HepG2 (cell line): ENCODE data around the gene SYT1. TPM values are rescaled to one million over a fixed set of nuclear protein-coding genes. Genes with fewer than 3 reads are reported as not detected.

ENCODE experiments used
- ATAC-seq: fragments of 200-7000 bp; cut with Tn5 transposase; 3 replicates; pipeline ENCODE4 v1.9.1; 2020; ENCODE audit warnings: mild to moderate bottlenecking, moderate library complexity
- BruUV-seq: library from RNA; stranded (reverse); fragments of 400-500 nt; replicated peaks from 2 replicates; lab custom pipeline; 2021; lab: Mats Ljungman, UMichigan
- CTCF ChIA-PET: fragments of 300-600 bp; formaldehyde crosslinking; extraction: SDS; loops from one replicate; lab custom pipeline; 2021; ENCODE audit warnings: low total read pairs, inconsistent platforms, low intra/inter-chr PET ratio; lab: Yijun Ruan, JAX
- POLR2A ChIA-PET: fragments of 350-600 bp; sonication (Branson Sonifier 250); formaldehyde crosslinking; loops from one replicate; lab custom pipeline; 2020; ENCODE audit warnings: antibody characterized with exemption, inconsistent platforms; lab: Yijun Ruan, JAX
- DNase-seq: peaks from one replicate; pipeline ENCODE4 v3.0.0-alpha.2; 2015; ENCODE audit warnings: low spot score
- FAIRE-seq: peaks from 3 replicates; lab custom pipeline; 2011; peaks lifted over from hg19 to GRCh38; lab: Jason Lieb, UNC
- H2AFZ ChIP-seq: one replicate; pipeline ENCODE4 v1.6.1; 2011; ENCODE audit warnings: low read length, inconsistent platforms
- H3K27ac ChIP-seq: fragments of 300-600 bp; 3 replicates; pipeline ENCODE4 v1.8.0; 2011; ENCODE audit warnings: mixed run types, mild to moderate bottlenecking, mixed read lengths, low read length, inconsistent platforms; ENCODE audit not compliant: insufficient read depth; ENCODE audit errors: extremely low read length
- H3K27me3 ChIP-seq, 2 experiments: fragments of 200-600 bp in 1 of 2; 2 replicates in 1 of 2; 3 replicates in 1 of 2; pipeline versions ENCODE4 v1.6.0 to v1.8.0; 2011; ENCODE audit warnings: low read length in 2 of 2, mild to moderate bottlenecking in 2 of 2, moderate library complexity in 2 of 2, inconsistent platforms in 1 of 2; ENCODE audit not compliant: insufficient read depth in 2 of 2, control insufficient read depth in 1 of 2
- H3K36me3 ChIP-seq, 2 experiments: fragments of 200-600 bp in 1 of 2; replicated peaks in 1 of 2; 2 replicates in 1 of 2; 3 replicates in 1 of 2; pipeline versions ENCODE4 v1.5.1 to v1.8.0; 2011; ENCODE audit warnings: low read length in 2 of 2, inconsistent platforms in 1 of 2; ENCODE audit not compliant: insufficient read depth in 2 of 2, control insufficient read depth in 1 of 2
- H3K4me1 ChIP-seq: 2 replicates; pipeline ENCODE4 v1.5.1; 2012; ENCODE audit warnings: low read length, inconsistent platforms; ENCODE audit not compliant: insufficient read depth
- H3K4me2 ChIP-seq: 2 replicates; pipeline ENCODE4 v1.6.0; 2011; ENCODE audit warnings: low read depth, low read length, inconsistent platforms
- H3K4me3 ChIP-seq, 3 experiments: fragments of 200-600 bp in 1 of 3; sonication (generic), shearing (Covaris generic) in 1 of 3; replicated peaks in 1 of 3; 2 replicates each; pipeline ENCODE4 v1.5.1; 2011 to 2016; ENCODE audit warnings: low read length in 3 of 3, inconsistent platforms in 2 of 3, low read depth in 2 of 3, mild to moderate bottlenecking in 2 of 3, control low read depth in 1 of 3, mixed read lengths in 1 of 3; ENCODE audit not compliant: insufficient read depth in 1 of 3
- H3K79me2 ChIP-seq: one replicate; pipeline ENCODE4 v1.6.1; 2011; ENCODE audit warnings: low read length, inconsistent platforms; ENCODE audit not compliant: insufficient read depth
- H3K9ac ChIP-seq: 2 replicates; pipeline ENCODE4 v1.6.0; 2011; ENCODE audit warnings: mild to moderate bottlenecking, low read depth, low read length, inconsistent platforms; ENCODE audit not compliant: insufficient read depth
- H3K9me3 ChIP-seq: 2 replicates; pipeline ENCODE4 v1.5.1; 2012; ENCODE audit warnings: mild to moderate bottlenecking, low read length
- H4K20me1 ChIP-seq: 2 replicates; pipeline ENCODE4 v1.6.0; 2011; ENCODE audit warnings: inconsistent platforms, mild to moderate bottlenecking, low read length, moderate library complexity; ENCODE audit not compliant: insufficient read depth
- ARNT2 ChIP-seq: sonication (generic); formaldehyde crosslinking; IDR thresholded peaks from 2 replicates; pipeline ENCODE4 v1.8.0; 2022; ENCODE audit warnings: mild to moderate bottlenecking, low read depth, missing genetic modification reagents, moderate library complexity
- CREB1 ChIP-seq, 2 experiments: fragments of 450-650 bp in 1 of 2; IDR thresholded peaks; 2 replicates each; pipeline ENCODE4 v1.6.1; 2016 to 2017; ENCODE audit warnings: control low read depth in 1 of 2, mild to moderate bottlenecking in 1 of 2, missing compliant biosample characterization in 1 of 2, missing genetic modification characterization in 1 of 2
- ZNF782 ChIP-seq: sonication (generic); formaldehyde crosslinking; IDR thresholded peaks from 2 replicates; pipeline ENCODE4 v1.4.0; 2020; ENCODE audit warnings: missing genetic modification reagents, mild to moderate bottlenecking, borderline replicate concordance
- WGBS: methylation state at CpG from one replicate; pipeline ENCODE4 v1.1.6; 2017; ENCODE audit warnings: low lambda C conversion rate; 5-methylcytosine and 5-hydroxymethylcytosine counted together
- in situ Hi-C: cut with HindIII; loops from 2 replicates; pipeline ENCODE4 v1.10.0; 2017; ENCODE audit warnings: low pct_unique_long_range_greater_than_20kb; ENCODE audit not compliant: extremely low pct_ligation_motif_present
- intact Hi-C: fragments of 100-400 bp; cut with micrococcal nuclease; formaldehyde crosslinking; loops from one replicate; pipeline ENCODE4 v1.10.0; 2022; ENCODE audit not compliant: unreplicated experiment
- polyA plus RNA-seq, 8 experiments: library from polyadenylated mRNA; depleted of rRNA in 3 of 8; stranded (reverse) in 7 of 8; unstranded in 1 of 8; fragments of >200 nt; fragmentation: Illumina TruSeq in 4 of 8; extraction: Trizol in 4 of 8; gene quantifications; 2 replicates each; pipeline versions ENCODE4 v1.2.1 to v1.2.3, GENCODE V29; 2011 to 2016; ENCODE audit warnings: low read depth in 4 of 8, missing spikeins in 1 of 8, mixed read lengths in 1 of 8; ENCODE audit not compliant: insufficient read depth in 1 of 8
- total RNA-seq, 5 experiments: library from RNA; depleted of rRNA; stranded (reverse); fragments of >200 nt; fragmentation: Illumina TruSeq; extraction: Trizol; gene quantifications; 2 replicates each; pipeline ENCODE4 v1.2.3, GENCODE V29; 2016; ENCODE audit warnings: low read depth in 1 of 5
- TF ChIP-seq, protein P1 (sequence below): conservative IDR thresholded peaks from 2 replicates; pipeline ENCODE4 v1.6.1; 2018; ENCODE audit warnings: missing genetic modification reagents

The SYT1 gene
- total and polyA plus RNA-seq, 2 of the 13 experiments (the other 11 are each of a cell fraction or from before 2014, with no cell fraction given) = not detected

DNA sequence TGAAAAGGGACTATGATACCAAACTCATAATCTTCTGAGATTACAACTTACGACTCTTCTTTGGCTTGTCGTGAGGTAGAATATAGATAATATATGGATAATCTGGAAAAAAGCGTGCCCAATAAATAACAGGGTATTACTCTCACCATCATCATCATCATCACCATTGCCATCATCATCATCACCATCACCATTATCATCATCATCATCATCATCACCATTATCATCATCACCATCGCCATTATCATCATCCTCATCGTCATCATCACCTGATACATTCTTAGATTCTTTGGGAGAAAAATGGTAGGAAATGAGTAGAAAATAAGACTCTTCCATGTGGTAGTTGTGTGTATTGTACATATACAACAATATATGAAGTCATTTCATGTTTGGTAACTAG, 259.8 kb downstream of the SYT1 start:
- no TSS peak for BruUV-seq
- H3K27me3 ChIP-seq = no peaks in the 10 kb centered on the region
- CTCF ChIA-PET = no interaction called here
- no peak overlapping the region for H3K9ac ChIP-seq
- FAIRE-seq = no peak
- H3K4me3 ChIP-seq = no peak overlapping the region
- H3K79me2 ChIP-seq = no peaks in the 10 kb centered on the region
- no peak overlapping the region for H3K4me2 ChIP-seq
- H3K9me3 ChIP-seq = no peaks in the 10 kb centered on the region
- WGBS = 45% methylated on average over 5 of the region's 5 CpGs
- peak; percentile 94 for TF ChIP-seq CREB1 (IDR thresholded peaks at IDR 0.05)
- no peak for TF ChIP-seq CREB1 (CRISPR knock-in tag; IDR thresholded peaks at IDR 0.05)
- no peak for TF ChIP-seq ARNT2
- TF ChIP-seq, all 625 proteins: peak for 1
- intact Hi-C loops (no loop called here), in situ Hi-C loops (no loop called here)
- no peaks in the 10 kb centered on the region for H3K36me3 ChIP-seq
- H3K27ac ChIP-seq = no peak overlapping the region
- DNase-seq (no peak), ATAC-seq (no peak)
- H4K20me1 ChIP-seq = no peaks in the 10 kb centered on the region
- no peaks in the 10 kb centered on the region for H3K4me1 ChIP-seq
- no peak overlapping the region for H2AFZ ChIP-seq
- POLR2A ChIA-PET = no interaction called here

DNA sequence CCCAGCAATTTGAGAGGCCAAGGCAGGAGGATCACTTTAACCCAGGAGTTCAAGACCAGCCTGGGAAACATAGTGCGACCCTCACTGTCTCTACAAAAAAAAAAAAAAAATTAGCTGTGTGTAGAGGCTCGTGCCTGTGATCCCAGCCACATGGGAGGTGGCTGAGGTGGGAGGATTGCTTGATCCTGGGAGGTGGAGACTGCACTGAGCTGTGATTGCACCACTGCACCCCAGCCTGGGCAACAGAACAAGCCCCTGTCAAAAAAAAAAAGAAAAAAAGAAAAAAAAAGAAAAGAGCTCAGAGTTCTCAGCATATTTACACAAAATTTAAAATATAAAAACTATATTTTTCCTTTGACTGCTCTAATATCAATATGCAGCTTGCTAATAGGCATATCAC, 260.8 kb downstream of the SYT1 start:
- FAIRE-seq = no peak
- Histone ChIP-seq H3K79me2 (no peaks in the 10 kb centered on the region), H3K9me3 (no peaks in the 10 kb centered on the region), H4K20me1 (no peaks in the 10 kb centered on the region), H3K9ac (no peak overlapping the region), H3K4me2 (no peak overlapping the region), H3K4me1 (no peaks in the 10 kb centered on the region), H3K27ac (no peak overlapping the region), H3K27me3 (no peaks in the 10 kb centered on the region), H3K4me3 (no peak overlapping the region), H2AFZ (no peak overlapping the region), H3K36me3 (no peaks in the 10 kb centered on the region)
- in situ Hi-C loops = no loop called here
- ChIA-PET CTCF (no interaction called here), POLR2A (no interaction called here)
- BruUV-seq = no TSS peak
- no peak for ATAC-seq
- intact Hi-C loops = no loop called here
- WGBS = 0% methylated on average over 2 of the region's 2 CpGs
- TF ChIP-seq, protein P1, sequence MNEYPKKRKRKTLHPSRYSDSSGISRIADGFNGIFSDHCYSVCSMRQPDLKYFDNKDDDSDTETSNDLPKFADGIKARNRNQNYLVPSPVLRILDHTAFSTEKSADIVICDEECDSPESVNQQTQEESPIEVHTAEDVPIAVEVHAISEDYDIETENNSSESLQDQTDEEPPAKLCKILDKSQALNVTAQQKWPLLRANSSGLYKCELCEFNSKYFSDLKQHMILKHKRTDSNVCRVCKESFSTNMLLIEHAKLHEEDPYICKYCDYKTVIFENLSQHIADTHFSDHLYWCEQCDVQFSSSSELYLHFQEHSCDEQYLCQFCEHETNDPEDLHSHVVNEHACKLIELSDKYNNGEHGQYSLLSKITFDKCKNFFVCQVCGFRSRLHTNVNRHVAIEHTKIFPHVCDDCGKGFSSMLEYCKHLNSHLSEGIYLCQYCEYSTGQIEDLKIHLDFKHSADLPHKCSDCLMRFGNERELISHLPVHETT (CRISPR knock-in tag) = no peak
- no peak for TF ChIP-seq ZNF782 (CRISPR knock-in tag)
- DNase-seq = no peak
